Measurements from ENCODE around the gene NGRN. TPM values are rescaled to one million over a fixed set of nuclear protein-coding genes. Genes with fewer than 3 reads are reported as not detected.
"Not testable (repeated sequence)": the region's sequence is repeated elsewhere in the genome, so short reads cannot be mapped to it uniquely, and the experiment has no call there.

Gene NGRN
- total and polyA plus RNA-seq, 2 donors (not counting 1 experiment from before 2014, with no cell fraction given) = 55.3 to 96.1 TPM

- Histone ChIP-seq H3K79me2 (ENCODE audit: control insufficient read depth, insufficient read depth, low read length) (no peaks in the 10 kb centered on the region), H3K27ac (ENCODE audit: insufficient read depth, low read length) (no peak overlapping the region), H3K9me3 (ENCODE audit: control insufficient read depth, insufficient read depth, low read depth, low read length) (no peaks in the 10 kb centered on the region), H3K4me1 (ENCODE audit: control insufficient read depth, extremely low read depth, insufficient read depth, low read length) (no peaks in the 10 kb centered on the region), H2AFZ (ENCODE audit: low read length) (no peak overlapping the region), H3K36me3 (ENCODE audit: control insufficient read depth, insufficient read depth, low read length) (no peaks in the 10 kb centered on the region), H3K4me2 (ENCODE audit: extremely low read depth, insufficient read depth, low read length) (no peak overlapping the region), H3K4me3 (replicated peaks in 1 of 4; ENCODE audit: control extremely low read depth in 1 of 4, insufficient read depth in 1 of 4, low read depth in 3 of 4, low read length in 4 of 4) (no peak overlapping the region), H4K20me1 (ENCODE audit: control insufficient read depth, extremely low read depth, insufficient read depth, low read length) (no peaks in the 10 kb centered on the region), H3K27me3 (ENCODE audit: control insufficient read depth, insufficient read depth, low read length) (no peaks in the 10 kb centered on the region), H3K9ac (ENCODE audit: insufficient read depth, low read length) (no peak overlapping the region)
- TF ChIP-seq CTCF (conservative IDR thresholded peaks at IDR 0.05 in 1 of 2, IDR thresholded peaks at IDR 0.05 in 1 of 2; ENCODE audit: low read depth in 1 of 2, low read length in 2 of 2) = no peak
- TF ChIP-seq EZH2 (IDR thresholded peaks at IDR 0.05; ENCODE audit: low read length, missing control alignments) = no peak
- DNase-seq (ENCODE audit: low read depth in 2 of 2) = no peak
Observed at GRCh38 chr15:90291679-90292356, 26.3 kb downstream of the NGRN start.

GRCh38 chr15:90293040-90293810, 27.8 kb downstream of the NGRN start:
- peak; percentile 71 to 79 for TF ChIP-seq CTCF (conservative IDR thresholded peaks at IDR 0.05 in 1 of 2, IDR thresholded peaks at IDR 0.05 in 1 of 2; ENCODE audit: low read depth in 1 of 2, low read length in 2 of 2)
- H3K27ac ChIP-seq (ENCODE audit: insufficient read depth, low read length); H3K4me3 ChIP-seq (replicated peaks in 1 of 4; ENCODE audit: control extremely low read depth in 1 of 4, insufficient read depth in 1 of 4, low read depth in 3 of 4, low read length in 4 of 4); H4K20me1 ChIP-seq (ENCODE audit: control insufficient read depth, extremely low read depth, insufficient read depth, low read length); H2AFZ ChIP-seq (ENCODE audit: low read length); H3K36me3 ChIP-seq (ENCODE audit: control insufficient read depth, insufficient read depth, low read length); H3K27me3 ChIP-seq (ENCODE audit: control insufficient read depth, insufficient read depth, low read length); H3K9ac ChIP-seq (ENCODE audit: insufficient read depth, low read length); H3K4me1 ChIP-seq (ENCODE audit: control insufficient read depth, extremely low read depth, insufficient read depth, low read length); H3K79me2 ChIP-seq (ENCODE audit: control insufficient read depth, insufficient read depth, low read length); H3K9me3 ChIP-seq (ENCODE audit: control insufficient read depth, insufficient read depth, low read depth, low read length); H3K4me2 ChIP-seq (ENCODE audit: extremely low read depth, insufficient read depth, low read length): not testable (repeated sequence)
- peak; percentile 22 to 32 for DNase-seq (ENCODE audit: low read depth in 2 of 2)

- H3K9ac ChIP-seq (ENCODE audit: insufficient read depth, low read length) = no peak overlapping the region
- no peaks in the 10 kb centered on the region for H4K20me1 ChIP-seq (ENCODE audit: control insufficient read depth, extremely low read depth, insufficient read depth, low read length)
- H3K9me3 ChIP-seq (ENCODE audit: control insufficient read depth, insufficient read depth, low read depth, low read length) = no peaks in the 10 kb centered on the region
- no peak overlapping the region for H2AFZ ChIP-seq (ENCODE audit: low read length)
- no peak for DNase-seq (ENCODE audit: low read depth in 2 of 2)
- no peaks in the 10 kb centered on the region for H3K4me1 ChIP-seq (ENCODE audit: control insufficient read depth, extremely low read depth, insufficient read depth, low read length)
- no peak overlapping the region for H3K4me2 ChIP-seq (ENCODE audit: extremely low read depth, insufficient read depth, low read length)
- H3K27ac ChIP-seq (ENCODE audit: insufficient read depth, low read length) = no peak overlapping the region
- TF ChIP-seq EZH2 (IDR thresholded peaks at IDR 0.05; ENCODE audit: low read length, missing control alignments) = no peak
- no peak for TF ChIP-seq CTCF (conservative IDR thresholded peaks at IDR 0.05 in 1 of 2, IDR thresholded peaks at IDR 0.05 in 1 of 2; ENCODE audit: low read depth in 1 of 2, low read length in 2 of 2)
- no peaks in the 10 kb centered on the region for H3K36me3 ChIP-seq (ENCODE audit: control insufficient read depth, insufficient read depth, low read length)
- H3K27me3 ChIP-seq (ENCODE audit: control insufficient read depth, insufficient read depth, low read length) = no peaks in the 10 kb centered on the region
- H3K79me2 ChIP-seq (ENCODE audit: control insufficient read depth, insufficient read depth, low read length) = no peaks in the 10 kb centered on the region
- H3K4me3 ChIP-seq (replicated peaks in 1 of 4; ENCODE audit: control extremely low read depth in 1 of 4, insufficient read depth in 1 of 4, low read depth in 3 of 4, low read length in 4 of 4) = no peak overlapping the region
Observed at GRCh38 chr15:90294159-90294558, 28.7 kb downstream of the NGRN start.

Measured in fibroblast of lung (primary cell).